OCI-LY7 (cell line): Measurements from ENCODE around the gene UMAD1. TPM values are rescaled to one million over a fixed set of nuclear protein-coding genes. Genes with fewer than 3 reads are reported as not detected.

Experiments used
- BruUV-seq: library from RNA; stranded (reverse); fragments of 400-500 nt; replicated peaks from 2 replicates; lab custom pipeline; 2021; lab: Mats Ljungman, UMichigan
- CTCF ChIA-PET: fragments of 300-600 bp; sonication (Branson Sonifier 250); formaldehyde crosslinking; loops from one replicate; lab custom pipeline; 2022; ENCODE audit warnings: antibody characterized with exemption; ENCODE audit not compliant: unreplicated experiment; lab: Charles Lee
- POLR2A ChIA-PET: fragments of 300-600 bp; sonication (Branson Sonifier 250); formaldehyde crosslinking; loops from one replicate; lab custom pipeline; 2022; ENCODE audit warnings: antibody characterized with exemption; lab: Charles Lee
- DNase-seq: peaks from one replicate; pipeline ENCODE4 v3.0.0-alpha.2; 2015; ENCODE audit warnings: low spot score
- H2AFZ ChIP-seq: fragments of 200-600 bp; sonication (generic), shearing (Covaris generic); 2 replicates; pipeline ENCODE4 v1.6.1; 2014; ENCODE audit warnings: mild to moderate bottlenecking, antibody characterized with exemption, low read length, moderate library complexity
- H3K27ac ChIP-seq: fragments of 200-600 bp; sonication (generic); 2 replicates; pipeline ENCODE4 v1.5.1; 2014; ENCODE audit warnings: mixed run types, low read depth, mild to moderate bottlenecking, moderate library complexity, low read length, inconsistent platforms; ENCODE audit not compliant: poor library complexity, severe bottlenecking
- H3K36me3 ChIP-seq: fragments of 200-600 bp; sonication (generic); 2 replicates; pipeline ENCODE4 v1.6.1; 2014; ENCODE audit warnings: mild to moderate bottlenecking, antibody characterized with exemption, low read length, moderate library complexity, mixed read lengths; ENCODE audit not compliant: insufficient read depth
- H3K4me1 ChIP-seq: fragments of 200-600 bp; sonication (generic); 2 replicates; pipeline ENCODE4 v1.5.1; 2014; ENCODE audit warnings: mild to moderate bottlenecking, low read length; ENCODE audit not compliant: insufficient read depth, poor library complexity, severe bottlenecking
- H3K4me2 ChIP-seq: fragments of 200-600 bp; sonication (generic); 2 replicates; pipeline ENCODE4 v1.6.1; 2014; ENCODE audit warnings: mild to moderate bottlenecking, low read length
- H3K4me3 ChIP-seq: fragments of 200-600 bp; sonication (generic); 2 replicates; pipeline ENCODE4 v1.5.1; 2014; ENCODE audit warnings: mild to moderate bottlenecking, low read depth, low read length; ENCODE audit not compliant: poor library complexity, severe bottlenecking
- H3K79me2 ChIP-seq: fragments of 200-600 bp; sonication (generic); 2 replicates; pipeline ENCODE4 v1.6.1; 2016; ENCODE audit warnings: low read depth, mild to moderate bottlenecking, low read length, moderate library complexity, mixed read lengths; ENCODE audit not compliant: insufficient read depth
- H3K9me2 ChIP-seq: fragments of 200-600 bp; sonication (generic); 2 replicates; pipeline ENCODE4 v1.6.1; 2016; ENCODE audit warnings: mild to moderate bottlenecking, low read length, mixed read lengths; ENCODE audit not compliant: insufficient read depth
- H3K9me3 ChIP-seq: fragments of 200-600 bp; sonication (generic); 2 replicates; pipeline ENCODE4 v1.6.1; 2014; ENCODE audit warnings: mild to moderate bottlenecking, mixed run types, low read length, mixed read lengths
- H4K20me1 ChIP-seq: fragments of 200-600 bp; sonication (generic); 2 replicates; pipeline ENCODE4 v1.6.1; 2014; ENCODE audit warnings: mild to moderate bottlenecking, antibody characterized with exemption, low read length, moderate library complexity, mixed read lengths; ENCODE audit not compliant: insufficient read depth
- CTCF ChIP-seq: fragments of 200-600 bp; sonication (generic); conservative IDR thresholded peaks from 2 replicates; pipeline ENCODE4 v1.5.1; 2014; ENCODE audit warnings: mild to moderate bottlenecking, antibody characterized with exemption, low read length, moderate library complexity, mixed read lengths
- EZH2phosphoT487 ChIP-seq: fragments of 200-600 bp; sonication (generic); IDR thresholded peaks from 2 replicates; pipeline ENCODE4 v1.6.1; 2018; ENCODE audit warnings: low read depth, borderline replicate concordance, mild to moderate bottlenecking, mixed run types, antibody characterized with exemption, low read length, moderate library complexity, mixed read lengths
- intact Hi-C: fragments of 100-400 bp; cut with micrococcal nuclease; formaldehyde crosslinking; loops from one replicate; pipeline ENCODE4 v1.10.0; 2022; ENCODE audit not compliant: unreplicated experiment
- total RNA-seq, 2 experiments: library from RNA; depleted of rRNA in 1 of 2; stranded (reverse); fragments of >200 nt in 1 of 2; shearing (Covaris generic) in 1 of 2; gene quantifications; 2 replicates each; pipeline ENCODE4 v1.2.3, GENCODE V29; 2014 to 2022

The UMAD1 gene
- total RNA-seq, 2 experiments from 2014 or later = 8.7 to 15.2 TPM

- Histone ChIP-seq H3K27ac (no peak overlapping the region), H3K36me3 (0 out of 2 replicates have a peak, but pooled peaks cover 2% of the 10 kb centered on the region), H3K9me2 (no peaks in the 10 kb centered on the region), H2AFZ (no peak overlapping the region), H3K4me1 (no peaks in the 10 kb centered on the region), H3K4me2 (no peak overlapping the region), H3K9me3 (no peaks in the 10 kb centered on the region), H3K79me2 (no peaks in the 10 kb centered on the region), H4K20me1 (no peaks in the 10 kb centered on the region), H3K4me3 (no peak overlapping the region)
- TF ChIP-seq CTCF = no peak
- no peak for TF ChIP-seq EZH2phosphoT487
- DNase-seq = no peak
- ChIA-PET POLR2A (interaction anchor here (1.4 to 1.8 kb wide), 3 partner anchors 9 to 66 kb away, joined by 4 to 5 read pairs (median 4); no protein-coding TSS in a partner anchor), CTCF (no interaction called here)
- intact Hi-C loops = no loop called here
- no TSS peak for BruUV-seq
These were observed 151.0 kb downstream of the UMAD1 start for GRCh38 chr7:7791523-7791922.

GRCh38 chr7:7792056-7792455, 151.5 kb downstream of the UMAD1 start:
- Histone ChIP-seq H3K4me2 (no peak overlapping the region), H3K4me1 (no peaks in the 10 kb centered on the region), H3K9me3 (no peaks in the 10 kb centered on the region), H2AFZ (no peak overlapping the region), H3K4me3 (no peak overlapping the region), H4K20me1 (no peaks in the 10 kb centered on the region), H3K27ac (no peak overlapping the region), H3K79me2 (no peaks in the 10 kb centered on the region), H3K36me3 (0 out of 2 replicates have a peak, but pooled peaks cover 7% of the 10 kb centered on the region), H3K9me2 (no peaks in the 10 kb centered on the region)
- CTCF ChIA-PET = no interaction called here
- DNase-seq = no peak
- intact Hi-C loops = no loop called here
- TF ChIP-seq CTCF (no peak), EZH2phosphoT487 (no peak)
- POLR2A ChIA-PET = interaction anchor here (1.4 to 1.8 kb wide), 3 partner anchors 8 to 66 kb away, joined by 4 to 5 read pairs (median 4); no protein-coding TSS in a partner anchor
- BruUV-seq = no TSS peak

GRCh38 chr7:7793249-7793648, 152.7 kb downstream of the UMAD1 start:
- no TSS peak for BruUV-seq
- Histone ChIP-seq H3K79me2 (no peaks in the 10 kb centered on the region), H3K36me3 (0 out of 2 replicates have a peak, but pooled peaks cover 8% of the 10 kb centered on the region), H3K9me2 (no peaks in the 10 kb centered on the region), H3K4me3 (no peak overlapping the region), H3K4me2 (no peak overlapping the region), H3K27ac (no peak overlapping the region), H3K9me3 (no peaks in the 10 kb centered on the region), H4K20me1 (no peaks in the 10 kb centered on the region), H2AFZ (no peak overlapping the region), H3K4me1 (no peaks in the 10 kb centered on the region)
- no peak for TF ChIP-seq EZH2phosphoT487
- TF ChIP-seq CTCF = no peak
- CTCF ChIA-PET = no interaction called here
- no peak for DNase-seq
- intact Hi-C loops = no loop called here
- POLR2A ChIA-PET = no interaction called here
